SIG-M5 (cell line): ENCODE data around the gene PAN2.
"Not testable (repeated sequence)": the region's sequence is repeated elsewhere in the genome, so short reads cannot be mapped to it uniquely, and the experiment has no call there.

Experiments used
- DNase-seq: peaks from one replicate; lab custom pipeline; 2025; lab: John Stamatoyannopoulos, UW

Gene PAN2

GRCh38 chr12:56341616-56342015 is 7.8 kb upstream of the PAN2 start:
- no peak for DNase-seq

- no peak for DNase-seq
These were observed 5.3 kb upstream of the PAN2 start for GRCh38 chr12:56339158-56339422.

GRCh38 chr12:56338308-56339157 is 4.7 kb upstream of the PAN2 start, which contains the start of gene IL23A:
Gene IL23A, plus strand, starts transcription at chr12:56338884. Its CDS starts 161 bp downstream, at chr12:56339045.
- DNase-seq = no peak

GRCh38 chr12:56337753-56338251 is 4.0 kb upstream of the PAN2 start:
- peak; percentile 41 for DNase-seq

GRCh38 chr12:56336361-56337167 is 2.8 kb upstream of the PAN2 start:
- DNase-seq = peak; percentile 93

- DNase-seq = not testable (repeated sequence)
These were observed 1.7 kb upstream of the PAN2 start for GRCh38 chr12:56335527-56335926.

- no peak for DNase-seq
These were observed 642 bp upstream of the PAN2 start for GRCh38 chr12:56334490-56334793.

- no peak for DNase-seq
These were observed 562 bp downstream of the PAN2 start for GRCh38 chr12:56333197-56333678.

GRCh38 chr12:56332512-56333196 is 1.1 kb downstream of the PAN2 start:
- no peak for DNase-seq

- DNase-seq = no peak
These were observed 2.8 kb downstream of the PAN2 start for GRCh38 chr12:56330936-56331490.

GRCh38 chr12:56326533-56326932 is 7.3 kb downstream of the PAN2 start:
- no peak for DNase-seq

- no peak for DNase-seq
These were observed 7.7 kb downstream of the PAN2 start for GRCh38 chr12:56326126-56326525.

- DNase-seq = no peak
These were observed 9.6 kb downstream of the PAN2 start for GRCh38 chr12:56324206-56324605.

GRCh38 chr12:56321610-56322009 is 12.2 kb downstream of the PAN2 start:
- DNase-seq = not testable (repeated sequence)

- DNase-seq = no peak
These were observed 12.8 kb downstream of the PAN2 start for GRCh38 chr12:56321027-56321426.

- DNase-seq = no peak
These were observed 16.1 kb downstream of the PAN2 start for GRCh38 chr12:56317675-56318074.

- peak; percentile 93 for DNase-seq
These were observed 18.0 kb downstream of the PAN2 start, which contains the start of gene CNPY2 for GRCh38 chr12:56315622-56316473. Gene CNPY2, minus strand, starts transcription at chr12:56315988. Its CDS starts 771 bp downstream, at chr12:56315217.

GRCh38 chr12:56315249-56315621 is 18.6 kb downstream of the PAN2 start:
- DNase-seq = no peak

- DNase-seq = no peak
These were observed 22.8 kb downstream of the PAN2 start for GRCh38 chr12:56311003-56311402.

GRCh38 chr12:56308714-56309113 is 25.1 kb downstream of the PAN2 start:
- no peak for DNase-seq
